HepG2 (cell line): ENCODE measurements around the gene TRIO. TPM values are rescaled to one million over a fixed set of nuclear protein-coding genes. Genes with fewer than 3 reads are reported as not detected.

Experiments
- ATAC-seq: fragments of 200-7000 bp; cut with Tn5 transposase; 3 replicates; pipeline ENCODE4 v1.9.1; 2020; ENCODE audit warnings: mild to moderate bottlenecking, moderate library complexity
- BruUV-seq: library from RNA; stranded (reverse); fragments of 400-500 nt; replicated peaks from 2 replicates; lab custom pipeline; 2021; lab: Mats Ljungman, UMichigan
- CTCF ChIA-PET: fragments of 300-600 bp; formaldehyde crosslinking; extraction: SDS; loops from one replicate; lab custom pipeline; 2021; ENCODE audit warnings: low total read pairs, inconsistent platforms, low intra/inter-chr PET ratio; lab: Yijun Ruan, JAX
- POLR2A ChIA-PET: fragments of 350-600 bp; sonication (Branson Sonifier 250); formaldehyde crosslinking; loops from one replicate; lab custom pipeline; 2020; ENCODE audit warnings: antibody characterized with exemption, inconsistent platforms; lab: Yijun Ruan, JAX
- DNase-seq: peaks from one replicate; pipeline ENCODE4 v3.0.0-alpha.2; 2015; ENCODE audit warnings: low spot score
- FAIRE-seq: peaks from 3 replicates; lab custom pipeline; 2011; peaks lifted over from hg19 to GRCh38; lab: Jason Lieb, UNC
- H2AFZ ChIP-seq: one replicate; pipeline ENCODE4 v1.6.1; 2011; ENCODE audit warnings: low read length, inconsistent platforms
- H3K27ac ChIP-seq: fragments of 300-600 bp; 3 replicates; pipeline ENCODE4 v1.8.0; 2011; ENCODE audit warnings: mixed run types, mild to moderate bottlenecking, mixed read lengths, low read length, inconsistent platforms; ENCODE audit not compliant: insufficient read depth; ENCODE audit errors: extremely low read length
- H3K27me3 ChIP-seq, 2 experiments: fragments of 200-600 bp in 1 of 2; 2 replicates in 1 of 2; 3 replicates in 1 of 2; pipeline versions ENCODE4 v1.6.0 to v1.8.0; 2011; ENCODE audit warnings: low read length in 2 of 2, mild to moderate bottlenecking in 2 of 2, moderate library complexity in 2 of 2, inconsistent platforms in 1 of 2; ENCODE audit not compliant: insufficient read depth in 2 of 2, control insufficient read depth in 1 of 2
- H3K36me3 ChIP-seq, 2 experiments: fragments of 200-600 bp in 1 of 2; replicated peaks in 1 of 2; 2 replicates in 1 of 2; 3 replicates in 1 of 2; pipeline versions ENCODE4 v1.5.1 to v1.8.0; 2011; ENCODE audit warnings: low read length in 2 of 2, inconsistent platforms in 1 of 2; ENCODE audit not compliant: insufficient read depth in 2 of 2, control insufficient read depth in 1 of 2
- H3K4me1 ChIP-seq: 2 replicates; pipeline ENCODE4 v1.5.1; 2012; ENCODE audit warnings: low read length, inconsistent platforms; ENCODE audit not compliant: insufficient read depth
- H3K4me2 ChIP-seq: 2 replicates; pipeline ENCODE4 v1.6.0; 2011; ENCODE audit warnings: low read depth, low read length, inconsistent platforms
- H3K4me3 ChIP-seq, 3 experiments: fragments of 200-600 bp in 1 of 3; sonication (generic), shearing (Covaris generic) in 1 of 3; replicated peaks in 1 of 3; 2 replicates each; pipeline ENCODE4 v1.5.1; 2011 to 2016; ENCODE audit warnings: low read length in 3 of 3, inconsistent platforms in 2 of 3, low read depth in 2 of 3, mild to moderate bottlenecking in 2 of 3, control low read depth in 1 of 3, mixed read lengths in 1 of 3; ENCODE audit not compliant: insufficient read depth in 1 of 3
- H3K79me2 ChIP-seq: one replicate; pipeline ENCODE4 v1.6.1; 2011; ENCODE audit warnings: low read length, inconsistent platforms; ENCODE audit not compliant: insufficient read depth
- H3K9ac ChIP-seq: 2 replicates; pipeline ENCODE4 v1.6.0; 2011; ENCODE audit warnings: mild to moderate bottlenecking, low read depth, low read length, inconsistent platforms; ENCODE audit not compliant: insufficient read depth
- H3K9me3 ChIP-seq: 2 replicates; pipeline ENCODE4 v1.5.1; 2012; ENCODE audit warnings: mild to moderate bottlenecking, low read length
- H4K20me1 ChIP-seq: 2 replicates; pipeline ENCODE4 v1.6.0; 2011; ENCODE audit warnings: inconsistent platforms, mild to moderate bottlenecking, low read length, moderate library complexity; ENCODE audit not compliant: insufficient read depth
- AGO2 ChIP-seq: fragments of 200-400 bp; formaldehyde crosslinking; optimal IDR thresholded peaks from 2 replicates; pipeline ENCODE3; 2017; ENCODE audit warnings: mild to moderate bottlenecking, low read depth, low read length, moderate library complexity
- RBM22 ChIP-seq: fragments of 200-400 bp; formaldehyde crosslinking; optimal IDR thresholded peaks from 2 replicates; pipeline ENCODE3; 2017; ENCODE audit warnings: mild to moderate bottlenecking, low read length, moderate library complexity
- WGBS: methylation state at CpG from one replicate; pipeline ENCODE4 v1.1.6; 2017; ENCODE audit warnings: low lambda C conversion rate; 5-methylcytosine and 5-hydroxymethylcytosine counted together
- in situ Hi-C: cut with HindIII; loops from 2 replicates; pipeline ENCODE4 v1.10.0; 2017; ENCODE audit warnings: low pct_unique_long_range_greater_than_20kb; ENCODE audit not compliant: extremely low pct_ligation_motif_present
- intact Hi-C: fragments of 100-400 bp; cut with micrococcal nuclease; formaldehyde crosslinking; loops from one replicate; pipeline ENCODE4 v1.10.0; 2022; ENCODE audit not compliant: unreplicated experiment
- polyA plus RNA-seq, 8 experiments: library from polyadenylated mRNA; depleted of rRNA in 3 of 8; stranded (reverse) in 7 of 8; unstranded in 1 of 8; fragments of >200 nt; fragmentation: Illumina TruSeq in 4 of 8; extraction: Trizol in 4 of 8; gene quantifications; 2 replicates each; pipeline versions ENCODE4 v1.2.1 to v1.2.3, GENCODE V29; 2011 to 2016; ENCODE audit warnings: low read depth in 4 of 8, missing spikeins in 1 of 8, mixed read lengths in 1 of 8; ENCODE audit not compliant: insufficient read depth in 1 of 8
- total RNA-seq, 5 experiments: library from RNA; depleted of rRNA; stranded (reverse); fragments of >200 nt; fragmentation: Illumina TruSeq; extraction: Trizol; gene quantifications; 2 replicates each; pipeline ENCODE4 v1.2.3, GENCODE V29; 2016; ENCODE audit warnings: low read depth in 1 of 5
- TF ChIP-seq, protein P1 (sequence below): sonication (generic); formaldehyde crosslinking; IDR thresholded peaks from 2 replicates; pipeline ENCODE4 v1.4.0; 2020; ENCODE audit warnings: missing genetic modification reagents

Gene TRIO
- total and polyA plus RNA-seq, 2 of the 13 experiments (the other 11 are each of a cell fraction or from before 2014, with no cell fraction given) = 45.2 to 45.9 TPM

DNA sequence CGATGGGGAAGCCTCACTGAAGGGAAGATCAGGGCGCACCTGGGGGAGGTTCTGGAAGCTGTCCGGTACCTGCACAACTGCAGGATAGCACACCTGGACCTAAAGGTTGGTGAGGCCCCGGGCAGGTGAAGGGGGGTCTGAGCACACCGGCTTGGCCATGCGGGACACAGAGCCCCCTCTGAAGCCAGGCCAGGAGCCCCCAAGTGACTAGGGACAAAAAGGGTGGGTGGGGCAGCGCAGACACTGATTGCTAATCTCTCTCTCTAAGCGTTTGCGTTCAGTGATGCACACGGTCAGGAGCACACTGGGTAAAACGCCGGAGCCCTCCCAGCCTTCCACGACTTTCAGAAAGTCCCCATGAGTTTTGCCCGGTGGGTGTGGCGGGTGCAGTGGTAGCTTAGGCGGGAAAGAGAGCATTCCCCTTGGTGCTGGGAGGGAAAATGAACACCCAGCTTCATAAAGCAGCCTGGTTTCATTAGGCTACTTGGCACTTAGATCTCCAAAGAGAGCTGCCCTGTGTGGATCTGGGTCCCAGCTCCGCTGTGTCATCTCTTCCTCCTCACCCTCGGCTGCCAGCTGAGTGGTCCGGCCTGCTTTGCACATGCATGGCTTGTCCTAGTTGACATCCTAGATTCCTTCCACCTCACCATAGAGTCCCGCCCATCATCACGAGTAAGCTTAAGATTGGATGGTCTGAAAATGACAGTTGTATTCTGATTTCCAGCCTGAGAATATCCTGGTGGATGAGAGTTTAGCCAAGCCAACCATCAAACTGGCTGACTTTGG is 364.2 kb downstream of the TRIO start:
- no peaks in the 10 kb centered on the region for H3K27me3 ChIP-seq
- TF ChIP-seq AGO2 = peak; percentile 21
- peak; percentile 19 for TF ChIP-seq RBM22
- TF ChIP-seq, protein P1, sequence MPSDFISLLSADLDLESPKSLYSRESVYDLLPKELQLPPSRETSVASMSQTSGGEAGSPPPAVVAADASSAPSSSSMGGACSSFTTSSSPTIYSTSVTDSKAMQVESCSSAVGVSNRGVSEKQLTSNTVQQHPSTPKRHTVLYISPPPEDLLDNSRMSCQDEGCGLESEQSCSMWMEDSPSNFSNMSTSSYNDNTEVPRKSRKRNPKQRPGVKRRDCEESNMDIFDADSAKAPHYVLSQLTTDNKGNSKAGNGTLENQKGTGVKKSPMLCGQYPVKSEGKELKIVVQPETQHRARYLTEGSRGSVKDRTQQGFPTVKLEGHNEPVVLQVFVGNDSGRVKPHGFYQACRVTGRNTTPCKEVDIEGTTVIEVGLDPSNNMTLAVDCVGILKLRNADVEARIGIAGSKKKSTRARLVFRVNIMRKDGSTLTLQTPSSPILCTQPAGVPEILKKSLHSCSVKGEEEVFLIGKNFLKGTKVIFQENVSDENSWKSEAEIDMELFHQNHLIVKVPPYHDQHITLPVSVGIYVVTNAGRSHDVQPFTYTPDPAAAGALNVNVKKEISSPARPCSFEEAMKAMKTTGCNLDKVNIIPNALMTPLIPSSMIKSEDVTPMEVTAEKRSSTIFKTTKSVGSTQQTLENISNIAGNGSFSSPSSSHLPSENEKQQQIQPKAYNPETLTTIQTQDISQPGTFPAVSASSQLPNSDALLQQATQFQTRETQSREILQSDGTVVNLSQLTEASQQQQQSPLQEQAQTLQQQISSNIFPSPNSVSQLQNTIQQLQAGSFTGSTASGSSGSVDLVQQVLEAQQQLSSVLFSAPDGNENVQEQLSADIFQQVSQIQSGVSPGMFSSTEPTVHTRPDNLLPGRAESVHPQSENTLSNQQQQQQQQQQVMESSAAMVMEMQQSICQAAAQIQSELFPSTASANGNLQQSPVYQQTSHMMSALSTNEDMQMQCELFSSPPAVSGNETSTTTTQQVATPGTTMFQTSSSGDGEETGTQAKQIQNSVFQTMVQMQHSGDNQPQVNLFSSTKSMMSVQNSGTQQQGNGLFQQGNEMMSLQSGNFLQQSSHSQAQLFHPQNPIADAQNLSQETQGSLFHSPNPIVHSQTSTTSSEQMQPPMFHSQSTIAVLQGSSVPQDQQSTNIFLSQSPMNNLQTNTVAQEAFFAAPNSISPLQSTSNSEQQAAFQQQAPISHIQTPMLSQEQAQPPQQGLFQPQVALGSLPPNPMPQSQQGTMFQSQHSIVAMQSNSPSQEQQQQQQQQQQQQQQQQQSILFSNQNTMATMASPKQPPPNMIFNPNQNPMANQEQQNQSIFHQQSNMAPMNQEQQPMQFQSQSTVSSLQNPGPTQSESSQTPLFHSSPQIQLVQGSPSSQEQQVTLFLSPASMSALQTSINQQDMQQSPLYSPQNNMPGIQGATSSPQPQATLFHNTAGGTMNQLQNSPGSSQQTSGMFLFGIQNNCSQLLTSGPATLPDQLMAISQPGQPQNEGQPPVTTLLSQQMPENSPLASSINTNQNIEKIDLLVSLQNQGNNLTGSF (CRISPR knock-in tag) = no peak
- no peaks in the 10 kb centered on the region for H3K9me3 ChIP-seq
- no peaks in the 10 kb centered on the region for H4K20me1 ChIP-seq
- H3K36me3 ChIP-seq = peaks cover 15 to 21% of the 10 kb centered on the region in 2 experiments
- intact Hi-C loops = no loop called here
- no peak overlapping the region for H3K4me2 ChIP-seq
- POLR2A ChIA-PET = no interaction called here
- no peaks in the 10 kb centered on the region for H3K79me2 ChIP-seq
- CTCF ChIA-PET = no interaction called here
- H3K4me3 ChIP-seq = no peak overlapping the region
- no peak overlapping the region for H2AFZ ChIP-seq
- no peak for ATAC-seq
- in situ Hi-C loops = no loop called here
- WGBS = 94% methylated on average over 18 of the region's 21 CpGs
- H3K4me1 ChIP-seq = no peaks in the 10 kb centered on the region
- FAIRE-seq = no peak
- no peak overlapping the region for H3K9ac ChIP-seq
- BruUV-seq = no TSS peak
- H3K27ac ChIP-seq = no peak overlapping the region
- no peak for DNase-seq
